Loucy (cell line): Measurements from ENCODE around the gene HSPG2.

Source experiments
- H2AFZ ChIP-seq: fragments of 200-600 bp; sonication (generic); 2 replicates; pipeline ENCODE4 v1.6.0; 2016; ENCODE audit warnings: antibody characterized with exemption, mild to moderate bottlenecking, low read length, moderate library complexity
- H3F3A ChIP-seq: fragments of 200-600 bp; 2 replicates; pipeline ENCODE4 v1.6.0; 2016; ENCODE audit warnings: antibody characterized with exemption, low read depth, mild to moderate bottlenecking
- H3K27me3 ChIP-seq: fragments of 200-600 bp; sonication (generic); 2 replicates; pipeline ENCODE4 v1.6.1; 2014; ENCODE audit warnings: low read length, mild to moderate bottlenecking; ENCODE audit not compliant: insufficient read depth, poor library complexity, severe bottlenecking
- H3K36me3 ChIP-seq: fragments of 200-600 bp; sonication (generic); 2 replicates; pipeline ENCODE4 v1.6.1; 2016; ENCODE audit warnings: low read length; ENCODE audit not compliant: insufficient read depth
- H3K4me1 ChIP-seq: fragments of 200-600 bp; sonication (generic); 2 replicates; pipeline ENCODE4 v1.5.1; 2014; ENCODE audit warnings: low read length, mild to moderate bottlenecking; ENCODE audit not compliant: insufficient read depth, poor library complexity, severe bottlenecking
- H3K4me2 ChIP-seq: fragments of 200-600 bp; sonication (generic); 2 replicates; pipeline ENCODE4 v1.6.0; 2014; ENCODE audit warnings: antibody characterized with exemption, low read length, low read depth, mild to moderate bottlenecking; ENCODE audit not compliant: poor library complexity, severe bottlenecking
- H3K4me3 ChIP-seq: fragments of 200-600 bp; sonication (generic); 2 replicates; pipeline ENCODE4 v1.5.1; 2014; ENCODE audit warnings: low read length, mild to moderate bottlenecking, mixed read lengths; ENCODE audit not compliant: poor library complexity, severe bottlenecking
- H3K79me2 ChIP-seq: fragments of 200-600 bp; sonication (generic); 2 replicates; pipeline ENCODE4 v1.6.1; 2014; ENCODE audit warnings: low read length; ENCODE audit not compliant: insufficient read depth
- H3K9ac ChIP-seq: fragments of 200-600 bp; sonication (generic); 2 replicates; pipeline ENCODE4 v1.6.0; 2014; ENCODE audit warnings: mild to moderate bottlenecking, low read depth, low read length, moderate library complexity; ENCODE audit not compliant: poor library complexity, severe bottlenecking
- H3K9me2 ChIP-seq: fragments of 200-600 bp; sonication (generic); replicated peaks from 2 replicates; pipeline ENCODE4 v1.6.1; 2016; ENCODE audit warnings: low read depth, low read length, mixed read lengths
- H3K9me3 ChIP-seq: fragments of 200-600 bp; sonication (generic); 2 replicates; pipeline ENCODE4 v1.6.1; 2014; ENCODE audit warnings: mild to moderate bottlenecking, antibody characterized with exemption, low read length, low read depth; ENCODE audit not compliant: insufficient read depth
- H4K20me1 ChIP-seq: fragments of 200-600 bp; sonication (generic); 2 replicates; pipeline ENCODE4 v1.6.0; 2014; ENCODE audit warnings: antibody characterized with exemption, low read length, mild to moderate bottlenecking; ENCODE audit not compliant: insufficient read depth, poor library complexity, severe bottlenecking
- CTCF ChIP-seq: fragments of 200-600 bp; sonication (generic); conservative IDR thresholded peaks from 2 replicates; pipeline ENCODE4 v1.5.1; 2014; ENCODE audit warnings: mild to moderate bottlenecking, antibody characterized with exemption, low read length
- EZH2phosphoT487 ChIP-seq: fragments of 200-600 bp; IDR thresholded peaks from 2 replicates; pipeline ENCODE4 v1.6.1; 2018; ENCODE audit warnings: antibody characterized with exemption, mild to moderate bottlenecking, moderate library complexity, borderline replicate concordance

HSPG2 gene

DNA sequence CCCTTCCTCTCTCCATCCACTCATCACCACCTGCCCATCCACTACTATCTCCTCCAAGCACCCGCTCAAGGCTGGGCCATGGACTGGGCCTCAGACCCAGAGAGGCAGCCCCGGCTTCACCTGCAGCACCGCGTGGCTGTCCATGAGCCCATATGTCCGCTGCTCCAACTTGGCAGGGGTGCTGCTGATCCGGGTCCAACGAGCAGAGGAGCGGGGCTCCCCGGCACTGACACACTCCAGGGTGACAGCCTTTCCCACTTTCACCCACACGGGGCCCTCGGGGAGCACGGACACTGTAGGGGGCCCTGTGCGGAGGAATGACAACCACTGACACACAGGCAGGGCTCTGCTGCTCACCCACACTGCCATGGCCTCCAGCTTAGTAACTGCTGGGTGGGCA, 96.1 kb downstream of the HSPG2 start:
- TF ChIP-seq EZH2phosphoT487 (no peak), CTCF (no peak)
- Histone ChIP-seq H3K9me2 (no peaks in the 10 kb centered on the region), H3K79me2 (no peaks in the 10 kb centered on the region), H2AFZ (no peak overlapping the region), H3K4me1 (no peaks in the 10 kb centered on the region), H3K9ac (no peak overlapping the region), H3K4me3 (no peak overlapping the region), H4K20me1 (no peaks in the 10 kb centered on the region), H3F3A (no peaks in the 10 kb centered on the region), H3K27me3 (no peaks in the 10 kb centered on the region), H3K9me3 (no peaks in the 10 kb centered on the region), H3K36me3 (no peaks in the 10 kb centered on the region), H3K4me2 (no peak overlapping the region)

GRCh38 chr1:21839337-21840037, 97.6 kb downstream of the HSPG2 start:
- H3K4me3 ChIP-seq = no peak overlapping the region
- H3K79me2 ChIP-seq = no peaks in the 10 kb centered on the region
- no peaks in the 10 kb centered on the region for H3K4me1 ChIP-seq
- no peaks in the 10 kb centered on the region for H4K20me1 ChIP-seq
- TF ChIP-seq EZH2phosphoT487 = no peak
- no peak for TF ChIP-seq CTCF
- H2AFZ ChIP-seq = no peak overlapping the region
- no peak overlapping the region for H3K4me2 ChIP-seq
- no peaks in the 10 kb centered on the region for H3K9me2 ChIP-seq
- H3K9me3 ChIP-seq = no peaks in the 10 kb centered on the region
- no peaks in the 10 kb centered on the region for H3K27me3 ChIP-seq
- no peaks in the 10 kb centered on the region for H3F3A ChIP-seq
- H3K9ac ChIP-seq = no peak overlapping the region
- H3K36me3 ChIP-seq = no peaks in the 10 kb centered on the region

DNA sequence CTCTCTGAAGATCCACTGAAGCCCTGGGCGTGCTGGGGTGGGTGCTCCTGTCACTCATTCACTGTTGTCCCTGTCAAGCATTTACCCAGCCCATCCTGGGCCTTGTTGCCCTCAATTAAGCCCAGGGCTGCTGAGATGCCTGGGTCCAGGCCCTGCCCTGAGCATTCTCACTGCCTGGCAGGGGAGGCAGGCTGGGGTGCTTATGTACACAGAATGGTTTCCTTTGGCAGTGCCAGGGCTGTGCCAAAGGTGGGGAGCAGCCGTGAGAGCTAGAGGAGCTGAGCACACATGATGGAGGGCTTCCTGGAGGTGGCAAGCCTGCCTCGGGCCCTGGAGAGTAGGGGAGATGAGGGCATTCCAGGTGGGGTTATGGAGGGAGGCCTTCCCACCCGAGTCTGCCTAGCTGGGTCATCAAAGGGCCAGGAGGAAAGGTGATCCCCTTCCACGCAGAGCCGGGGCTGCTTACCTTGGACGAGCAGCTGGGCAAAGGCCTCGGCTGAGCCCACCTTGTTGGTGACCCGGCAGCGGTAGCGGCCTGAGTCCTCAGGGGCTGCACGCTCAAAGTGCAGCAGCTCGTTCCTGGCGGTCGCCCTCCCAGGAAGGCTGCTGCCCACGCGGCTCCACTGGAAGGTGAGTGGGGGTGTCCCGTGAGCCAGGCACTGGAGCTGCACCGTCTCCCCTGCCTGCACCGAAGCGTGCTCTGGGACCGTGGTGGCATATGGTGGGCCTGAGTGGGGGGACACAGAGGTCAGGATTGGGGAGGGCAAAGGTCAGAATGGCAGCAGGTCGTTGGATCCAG, 98.6 kb downstream of the HSPG2 start:
- Histone ChIP-seq H3F3A (no peaks in the 10 kb centered on the region), H3K9me2 (no peaks in the 10 kb centered on the region), H3K36me3 (no peaks in the 10 kb centered on the region), H3K9ac (no peak overlapping the region), H4K20me1 (no peaks in the 10 kb centered on the region), H2AFZ (no peak overlapping the region), H3K4me2 (no peak overlapping the region), H3K4me3 (no peak overlapping the region), H3K9me3 (no peaks in the 10 kb centered on the region; the same call in 1 of the 2 replicates), H3K27me3 (no peaks in the 10 kb centered on the region), H3K4me1 (no peaks in the 10 kb centered on the region), H3K79me2 (no peaks in the 10 kb centered on the region)
- TF ChIP-seq EZH2phosphoT487 = no peak
